ENCODE data around the gene THEM4. TPM values are rescaled to one million over a fixed set of nuclear protein-coding genes. Genes with fewer than 3 reads are reported as not detected.

The THEM4 gene
- total and polyA plus RNA-seq, 7 donors = 10.1 to 20.4 (median 13.8) TPM

DNA sequence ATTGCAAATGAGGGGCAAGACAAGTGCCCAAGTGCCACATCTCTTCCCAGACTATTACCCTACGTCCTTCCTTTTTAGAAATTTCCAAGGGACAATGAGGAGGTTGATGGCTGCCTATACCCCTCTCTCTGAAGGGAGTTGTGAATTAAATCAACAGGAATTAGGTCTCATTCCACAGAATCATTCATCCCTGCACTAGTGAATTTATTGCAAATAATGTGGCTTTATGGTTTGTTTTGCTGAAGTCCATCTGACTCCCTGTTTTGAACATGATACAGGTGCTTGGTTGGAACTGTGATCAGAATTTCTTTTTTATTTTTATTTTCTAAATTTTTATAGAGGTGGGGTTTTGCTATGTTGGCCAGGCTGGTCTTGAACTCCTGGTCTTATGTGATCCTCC lies 34.3 kb upstream of the THEM4 start:
- no peaks in the 10 kb centered on the region for H3K27me3 ChIP-seq (ENCODE audit: insufficient read depth in 3 of 3, low read length in 2 of 3)
- ATAC-seq (no peak), DNase-seq (no peak)
- H3K27ac ChIP-seq = no peak overlapping the region
- WGBS, 3 donors = 90 to 96% (median 95%) methylated on average over 1 of the region's 1 CpG
- H3K4me3 ChIP-seq = no peak overlapping the region
- no peak for TF ChIP-seq CTCF (IDR thresholded peaks at IDR 0.05)
- intact Hi-C loops (cut with DNase I) = no loop called here
- H3K36me3 ChIP-seq (ENCODE audit: insufficient read depth in 1 of 2, low read depth in 1 of 2) = no peaks in the 10 kb centered on the region
- no peaks in the 10 kb centered on the region for H3K9me3 ChIP-seq
- peaks cover 12% of the 10 kb centered on the region for H3K4me1 ChIP-seq

- Histone ChIP-seq H3K4me1 (peaks cover 12% of the 10 kb centered on the region), H3K4me3 (no peak overlapping the region), H3K27ac (no peak overlapping the region), H3K9me3 (no peaks in the 10 kb centered on the region), H3K27me3 (ENCODE audit: insufficient read depth in 3 of 3, low read length in 2 of 3) (no peaks in the 10 kb centered on the region), H3K36me3 (ENCODE audit: insufficient read depth in 1 of 2, low read depth in 1 of 2) (no peaks in the 10 kb centered on the region)
- ATAC-seq = peak in 2 of 4 donors; percentile 25 to 36
- DNase-seq = no peak
- intact Hi-C loops (cut with DNase I) = no loop called here
- WGBS, 3 donors = 53 to 71% (median 67%) methylated on average over 1 of the region's 1 CpG
- no peak for TF ChIP-seq CTCF (IDR thresholded peaks at IDR 0.05)
Observed at GRCh38 chr1:151942882-151943281, 33.6 kb upstream of the THEM4 start.

DNA sequence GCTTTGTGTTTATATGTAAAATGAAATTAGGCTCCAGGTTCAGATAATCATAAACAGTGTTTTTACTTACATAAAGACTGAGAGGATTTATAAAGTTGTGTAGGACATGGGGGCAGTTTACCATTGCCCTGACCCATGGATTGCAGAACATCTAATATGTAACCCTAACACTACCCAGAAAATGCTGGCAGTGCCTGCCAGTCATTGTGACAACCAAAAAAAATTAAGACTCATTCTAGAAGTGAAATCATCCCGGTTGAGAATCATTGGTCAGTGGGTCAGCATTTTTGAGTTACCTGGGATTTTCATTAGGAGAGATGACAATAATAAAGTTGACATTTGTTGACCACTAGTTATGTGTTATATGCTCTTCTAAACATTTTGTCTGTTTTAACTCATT lies 31.2 kb upstream of the THEM4 start:
- Histone ChIP-seq H3K4me1 (peaks cover 3% of the 10 kb centered on the region), H3K36me3 (ENCODE audit: insufficient read depth in 1 of 2, low read depth in 1 of 2) (no peaks in the 10 kb centered on the region), H3K27ac (no peak overlapping the region), H3K4me3 (no peak overlapping the region), H3K27me3 (ENCODE audit: insufficient read depth in 3 of 3, low read length in 2 of 3) (no peaks in the 10 kb centered on the region), H3K9me3 (no peaks in the 10 kb centered on the region)
- intact Hi-C loops (cut with DNase I) = no loop called here
- ATAC-seq (no peak), DNase-seq (no peak)
- WGBS, 3 donors = 34 to 39% (median 39%) methylated on average over 1 of the region's 1 CpG
- TF ChIP-seq CTCF (IDR thresholded peaks at IDR 0.05) = no peak

DNA sequence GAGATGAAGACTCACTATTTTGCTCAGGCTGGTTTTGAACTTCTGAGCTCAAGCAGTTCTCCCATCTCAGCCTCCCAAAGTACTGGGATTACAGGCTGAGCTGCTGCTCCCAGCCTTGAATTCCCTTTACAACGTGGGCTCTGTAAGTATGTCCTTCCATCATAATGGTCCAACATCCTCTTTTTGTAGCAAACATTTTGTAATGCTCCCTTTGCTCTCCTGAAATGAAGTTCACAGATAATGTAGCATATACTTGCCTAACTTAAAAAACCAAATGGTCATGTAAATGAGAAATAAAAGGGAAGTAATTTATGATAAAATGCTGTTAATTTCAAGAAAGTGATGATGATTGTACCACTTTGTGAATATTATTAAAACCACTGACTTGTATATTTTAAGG lies 30.5 kb upstream of the THEM4 start:
- no peaks in the 10 kb centered on the region for H3K9me3 ChIP-seq
- DNase-seq = no peak
- H3K27me3 ChIP-seq (ENCODE audit: insufficient read depth in 3 of 3, low read length in 2 of 3) = peaks cover 0 to 2% (median 0%) of the 10 kb centered on the region in 3 donors
- TF ChIP-seq CTCF (IDR thresholded peaks at IDR 0.05) = no peak
- no peaks in the 10 kb centered on the region for H3K4me1 ChIP-seq
- H3K27ac ChIP-seq = no peak overlapping the region
- no peaks in the 10 kb centered on the region for H3K36me3 ChIP-seq (ENCODE audit: insufficient read depth in 1 of 2, low read depth in 1 of 2)
- ATAC-seq = no peak
- intact Hi-C loops (cut with DNase I) = no loop called here
- no peak overlapping the region for H3K4me3 ChIP-seq
- WGBS, 3 donors = 59 to 65% (median 64%) methylated on average over 1 of the region's 1 CpG

- no peaks in the 10 kb centered on the region for H3K4me1 ChIP-seq
- H3K27me3 ChIP-seq (ENCODE audit: insufficient read depth in 3 of 3, low read length in 2 of 3) = peaks cover 0 to 3% (median 0%) of the 10 kb centered on the region in 3 donors
- H3K9me3 ChIP-seq = no peaks in the 10 kb centered on the region
- no peak for DNase-seq
- intact Hi-C loops (cut with DNase I) = no loop called here
- no peak for ATAC-seq
- no peak for TF ChIP-seq CTCF (IDR thresholded peaks at IDR 0.05)
- no peaks in the 10 kb centered on the region for H3K36me3 ChIP-seq (ENCODE audit: insufficient read depth in 1 of 2, low read depth in 1 of 2)
- H3K27ac ChIP-seq = no peak overlapping the region
- WGBS, 3 donors = 89 to 92% (median 90%) methylated on average over 3 of the region's 3 CpGs
- H3K4me3 ChIP-seq = no peak overlapping the region
Observed at GRCh38 chr1:151939141-151939540, 29.8 kb upstream of the THEM4 start.
